ENCODE results near the gene APOL6.

The APOL6 gene

GRCh38 chr22:35642305-35642741 is 5.9 kb upstream of the APOL6 start:
- no peaks in the 10 kb centered on the region for H3K36me3 ChIP-seq (ENCODE audit: control insufficient read depth, insufficient read depth, low read length)
- no peak for TF ChIP-seq CTCF (IDR thresholded peaks at IDR 0.05; ENCODE audit: insufficient read depth, low read length, poor library complexity, severe bottlenecking)
- H3K4me3 ChIP-seq (replicated peaks; ENCODE audit: low read depth, low read length) = no peak overlapping the region
- DNase-seq (ENCODE audit: extremely low read depth, insufficient read length) = no peak
- H3K27me3 ChIP-seq (replicated peaks; ENCODE audit: control insufficient read depth, insufficient read depth, low read length) = no peaks in the 10 kb centered on the region; the same call in 1 of the 2 replicates

GRCh38 chr22:35643991-35644390 is 4.3 kb upstream of the APOL6 start:
- no peak for DNase-seq (ENCODE audit: extremely low read depth, insufficient read length)
- no peak for TF ChIP-seq CTCF (IDR thresholded peaks at IDR 0.05; ENCODE audit: insufficient read depth, low read length, poor library complexity, severe bottlenecking)
- H3K36me3 ChIP-seq (ENCODE audit: control insufficient read depth, insufficient read depth, low read length) = no peaks in the 10 kb centered on the region
- no peak overlapping the region for H3K4me3 ChIP-seq (replicated peaks; ENCODE audit: low read depth, low read length)
- no peaks in the 10 kb centered on the region; the same call in 1 of the 2 replicates for H3K27me3 ChIP-seq (replicated peaks; ENCODE audit: control insufficient read depth, insufficient read depth, low read length)

GRCh38 chr22:35645646-35646045 is 2.6 kb upstream of the APOL6 start:
- Histone ChIP-seq H3K4me3 (replicated peaks; ENCODE audit: low read depth, low read length) (no peak overlapping the region), H3K36me3 (ENCODE audit: control insufficient read depth, insufficient read depth, low read length) (no peaks in the 10 kb centered on the region), H3K27me3 (replicated peaks; ENCODE audit: control insufficient read depth, insufficient read depth, low read length) (no peaks in the 10 kb centered on the region; the same call in 1 of the 2 replicates)
- DNase-seq (ENCODE audit: extremely low read depth, insufficient read length) = no peak
- no peak for TF ChIP-seq CTCF (IDR thresholded peaks at IDR 0.05; ENCODE audit: insufficient read depth, low read length, poor library complexity, severe bottlenecking)

GRCh38 chr22:35649026-35649553 is 844 bp downstream of the APOL6 start:
- Histone ChIP-seq H3K36me3 (ENCODE audit: control insufficient read depth, insufficient read depth, low read length) (no peaks in the 10 kb centered on the region), H3K27me3 (replicated peaks; ENCODE audit: control insufficient read depth, insufficient read depth, low read length) (no peaks in the 10 kb centered on the region), H3K4me3 (replicated peaks; ENCODE audit: low read depth, low read length) (peak overlapping the region; percentile 75)
- no peak for TF ChIP-seq CTCF (IDR thresholded peaks at IDR 0.05; ENCODE audit: insufficient read depth, low read length, poor library complexity, severe bottlenecking)
- no peak for DNase-seq (ENCODE audit: extremely low read depth, insufficient read length)

GRCh38 chr22:35649636-35650250 is 1.5 kb downstream of the APOL6 start:
- DNase-seq (ENCODE audit: extremely low read depth, insufficient read length) = no peak
- peak overlapping the region; percentile 75 for H3K4me3 ChIP-seq (replicated peaks; ENCODE audit: low read depth, low read length)
- no peak for TF ChIP-seq CTCF (IDR thresholded peaks at IDR 0.05; ENCODE audit: insufficient read depth, low read length, poor library complexity, severe bottlenecking)
- H3K36me3 ChIP-seq (ENCODE audit: control insufficient read depth, insufficient read depth, low read length) = no peaks in the 10 kb centered on the region
- H3K27me3 ChIP-seq (replicated peaks; ENCODE audit: control insufficient read depth, insufficient read depth, low read length) = no peaks in the 10 kb centered on the region

All from GM06990 (cell line).